Measurements from ENCODE around the gene ZNF492.
"Not testable (repeated sequence)": the region's sequence is repeated elsewhere in the genome, so short reads cannot be mapped to it uniquely, and the experiment has no call there.

Gene ZNF492

DNA sequence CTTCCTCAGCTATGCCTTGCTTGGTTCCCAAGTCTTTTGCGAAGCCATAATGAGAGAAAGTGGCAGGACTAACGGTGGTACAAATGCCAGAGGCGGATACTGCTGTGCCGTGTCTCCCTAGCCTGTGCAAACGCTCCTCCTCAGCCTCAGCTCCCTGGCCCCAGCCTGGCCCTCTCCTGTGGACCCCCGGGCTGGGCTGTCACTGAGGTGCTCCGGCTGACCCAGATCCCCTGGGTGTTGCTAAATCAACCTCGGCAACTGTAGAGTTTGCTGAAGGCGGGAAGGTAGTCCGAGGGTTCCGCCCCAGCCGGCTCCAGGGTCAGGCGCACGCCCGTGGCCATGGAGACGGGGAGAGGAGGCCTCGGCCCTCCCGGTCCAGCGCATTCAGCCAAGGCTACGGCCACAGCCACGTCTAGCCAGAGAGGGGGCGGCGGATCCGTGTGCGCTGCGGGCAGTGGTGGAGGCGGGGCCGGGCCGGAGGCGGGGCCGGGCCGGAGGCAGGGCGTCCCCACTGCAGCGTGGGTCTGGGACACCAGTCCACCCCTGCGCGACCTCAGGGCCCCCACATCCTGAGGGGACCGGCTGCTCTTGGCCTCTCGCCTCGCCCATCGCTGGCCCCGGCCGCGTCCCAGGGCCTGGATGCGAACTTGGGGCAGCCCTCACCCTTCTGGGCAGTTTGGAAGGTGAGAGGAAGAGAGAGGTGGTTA, 16.4 kb upstream of the ZNF492 start:
- DNase-seq = no peak

DNA sequence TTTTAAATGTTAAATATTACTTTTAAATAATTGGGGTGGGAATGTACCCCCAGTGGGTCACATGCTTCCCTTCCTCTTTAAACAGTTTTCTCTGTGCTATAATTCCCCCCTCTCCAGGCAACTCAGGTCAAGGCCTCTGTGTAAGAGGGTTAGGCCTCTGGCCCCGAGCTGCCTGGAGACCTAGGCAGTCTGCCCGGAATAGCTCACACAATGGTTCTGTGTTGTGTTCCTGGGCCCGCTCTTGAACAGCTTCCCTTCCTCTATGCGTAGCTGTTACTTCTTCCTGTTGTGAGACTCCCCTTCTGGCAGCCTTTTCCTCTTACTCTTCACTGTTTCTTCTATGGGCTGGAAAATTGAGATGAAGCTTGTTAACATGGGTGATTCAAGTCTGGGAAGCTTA, 14.8 kb upstream of the ZNF492 start:
- no peak for DNase-seq

DNA sequence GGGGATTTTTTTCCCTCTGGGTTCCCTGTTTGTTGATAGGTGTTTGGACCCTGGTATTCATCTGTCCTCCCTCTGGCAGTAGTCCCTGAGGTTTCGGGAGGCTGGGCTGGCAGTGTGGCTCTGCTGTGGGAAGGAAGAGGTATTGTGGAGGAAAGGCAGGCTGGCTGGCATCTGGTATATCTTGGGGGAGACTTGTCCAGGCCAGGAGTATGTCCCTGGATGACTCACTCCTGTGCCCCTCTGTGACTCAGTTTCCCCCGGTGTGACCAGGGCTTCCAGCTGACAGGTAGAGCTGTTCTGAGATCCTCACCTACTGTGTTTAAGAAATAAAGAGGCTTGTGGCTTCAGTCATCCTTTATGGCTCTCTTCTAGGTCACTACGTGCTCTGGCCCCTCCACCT, 14.2 kb upstream of the ZNF492 start:
- no peak for DNase-seq

DNA sequence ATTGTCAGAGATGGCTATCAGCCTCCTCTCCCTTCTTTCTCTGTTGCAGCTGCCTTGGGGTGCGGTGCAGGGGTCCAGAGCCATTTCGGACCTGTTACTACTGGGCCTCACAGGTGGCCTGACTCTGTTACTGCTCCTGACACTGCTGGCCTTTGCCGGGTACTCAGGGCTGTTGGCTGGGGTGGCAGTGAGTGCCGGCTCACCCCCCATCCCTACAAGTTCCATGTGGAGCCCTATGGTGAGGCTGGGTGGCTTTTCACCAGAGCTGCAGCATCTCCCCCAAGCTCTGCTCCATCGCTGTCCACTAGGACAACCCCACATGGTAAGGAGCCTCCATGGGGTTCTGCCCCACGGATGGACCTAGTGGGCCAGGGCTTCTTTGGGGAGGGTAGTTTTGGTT, 13.7 kb upstream of the ZNF492 start:
- no peak for DNase-seq

DNA sequence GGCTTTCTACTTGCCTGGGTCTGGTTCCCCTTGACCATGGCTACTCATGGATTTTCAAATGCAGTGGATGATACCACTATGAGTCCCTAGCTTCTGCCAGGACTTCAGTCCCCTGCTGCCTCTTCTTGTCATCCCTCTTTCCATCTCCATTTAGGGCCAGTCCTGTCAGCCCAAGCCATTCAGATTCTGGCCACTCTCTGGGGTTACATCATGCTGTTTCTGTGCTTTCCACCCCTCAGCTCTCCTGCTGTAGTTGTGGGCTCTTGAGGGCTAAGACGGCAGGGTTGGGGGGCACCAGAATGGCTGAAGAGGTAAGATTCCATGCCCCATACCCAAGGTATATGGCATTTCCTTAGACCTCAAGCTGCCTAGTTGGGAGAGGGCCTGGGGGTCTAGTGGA, 13.2 kb upstream of the ZNF492 start:
- no peak for DNase-seq

DNA sequence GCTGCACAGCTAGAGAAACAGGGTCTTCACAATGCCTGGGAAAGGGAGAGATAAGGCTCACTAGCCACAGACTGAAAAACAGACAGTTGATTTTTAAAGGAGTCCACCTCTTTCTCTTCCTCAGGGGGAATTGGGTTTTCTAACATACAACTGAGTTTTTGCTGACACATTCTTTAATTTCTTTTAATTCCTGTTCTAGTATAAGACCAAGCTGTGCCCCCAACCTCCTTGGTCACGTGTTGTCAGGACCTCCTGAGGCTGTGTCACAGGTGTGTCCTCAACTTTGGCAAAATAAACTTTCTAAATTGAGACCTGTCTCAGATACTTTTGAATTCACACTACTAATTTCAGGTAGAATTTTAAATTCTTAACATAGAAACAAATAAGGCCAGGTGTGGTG, 12.1 kb upstream of the ZNF492 start:
- DNase-seq = no peak

DNA sequence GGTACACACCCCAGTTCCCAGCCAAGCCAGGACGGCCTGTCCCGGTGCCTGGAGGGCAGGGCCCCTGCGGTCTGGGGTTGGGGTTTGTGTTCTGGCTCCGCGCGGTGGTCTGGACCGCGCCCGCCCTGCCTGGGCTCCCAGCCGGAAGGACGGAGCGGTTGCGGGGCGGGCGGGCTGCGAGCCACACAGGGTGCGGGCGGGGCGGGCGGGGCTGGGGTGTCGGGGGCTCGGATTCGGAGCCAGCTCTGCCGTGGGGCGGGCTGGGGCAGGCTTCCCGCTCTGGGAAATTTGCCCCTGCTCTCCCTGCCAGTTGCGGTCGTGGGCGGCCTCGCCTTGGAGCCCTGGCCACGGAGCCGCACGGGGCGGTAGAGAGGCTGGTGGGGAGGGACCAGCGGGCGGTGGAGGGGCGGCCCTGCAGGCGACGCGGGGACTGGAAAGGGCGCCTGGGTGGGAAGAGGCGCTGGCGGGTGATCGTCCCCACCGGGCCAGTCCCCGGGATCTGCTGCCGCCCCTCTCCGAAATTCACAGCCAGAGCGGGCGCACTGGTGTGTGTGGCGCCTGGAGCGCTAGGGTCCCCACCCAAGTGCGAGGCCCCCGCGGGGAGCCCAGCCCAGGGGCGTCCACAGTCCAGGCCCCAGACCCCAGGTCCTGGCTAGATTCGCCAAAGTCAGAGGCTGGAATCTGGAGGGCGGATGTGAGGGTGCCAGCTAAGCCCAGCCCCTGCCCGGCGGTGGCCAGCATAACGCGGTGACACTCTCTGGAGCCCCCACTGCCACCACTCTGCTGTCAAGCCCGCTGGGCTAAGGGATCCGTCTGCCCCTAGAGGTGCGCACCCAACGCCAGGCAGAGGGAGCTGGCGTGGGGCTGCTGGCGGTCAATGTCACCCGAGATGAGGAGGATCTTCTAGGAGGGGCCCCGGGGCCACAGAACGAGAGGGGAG, 11.0 kb upstream of the ZNF492 start:
- DNase-seq = no peak

DNA sequence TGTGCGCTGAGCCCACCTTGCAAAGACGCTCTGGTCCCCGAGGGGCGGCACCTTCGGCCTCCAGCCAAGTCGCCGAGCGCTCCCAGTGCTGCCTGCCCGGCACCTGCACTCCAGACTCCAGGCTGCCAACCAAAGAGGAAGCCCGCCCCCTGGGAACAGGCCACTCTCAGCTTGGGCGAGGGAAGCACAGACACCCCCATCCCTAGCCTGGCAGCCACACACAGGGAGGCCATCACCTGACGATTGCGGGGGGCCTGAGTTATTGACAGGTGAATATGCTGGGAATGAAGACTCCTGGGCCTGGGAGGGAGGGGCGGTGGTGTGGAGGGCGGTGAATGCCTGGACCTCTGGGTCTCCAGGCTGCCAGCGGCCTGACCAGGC, 10.3 kb upstream of the ZNF492 start:
- no peak for DNase-seq

DNA sequence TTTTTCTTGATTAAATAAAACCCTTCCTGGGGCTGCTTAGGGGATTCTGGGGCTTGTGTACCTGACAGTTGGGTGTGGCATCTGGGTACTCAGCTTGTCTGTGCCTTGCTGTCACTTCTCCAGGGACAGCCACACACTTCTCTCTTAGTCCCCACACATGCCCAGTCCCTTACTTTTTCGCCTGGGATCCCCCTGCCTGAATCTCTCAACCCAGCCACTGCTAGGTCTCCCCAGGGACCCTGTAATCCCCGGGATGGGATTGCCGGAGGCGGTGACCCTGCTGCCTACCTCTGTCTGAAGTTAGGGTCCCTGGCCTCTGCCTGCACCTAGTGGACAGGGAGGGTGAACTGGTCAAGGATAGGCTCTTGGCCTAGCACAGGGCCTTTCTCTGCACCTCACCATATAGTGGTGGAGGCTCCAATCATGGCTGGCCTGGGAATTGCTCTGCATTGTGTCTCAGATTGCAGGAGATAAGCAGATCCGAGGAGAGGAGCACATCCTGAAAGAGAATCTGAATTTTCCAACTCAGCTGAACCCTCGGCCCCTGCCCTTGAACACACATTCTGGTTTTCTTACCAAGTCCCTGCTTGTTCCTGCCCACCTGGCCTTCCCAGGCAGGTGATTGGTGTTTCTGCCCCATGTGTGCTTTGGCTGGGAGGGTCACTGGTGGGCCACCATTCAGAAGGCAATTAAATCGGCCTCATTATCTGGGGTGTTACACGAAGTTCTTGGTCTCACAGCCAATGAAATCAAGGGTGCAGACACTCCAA, 8.7 kb upstream of the ZNF492 start:
- DNase-seq = no peak

DNA sequence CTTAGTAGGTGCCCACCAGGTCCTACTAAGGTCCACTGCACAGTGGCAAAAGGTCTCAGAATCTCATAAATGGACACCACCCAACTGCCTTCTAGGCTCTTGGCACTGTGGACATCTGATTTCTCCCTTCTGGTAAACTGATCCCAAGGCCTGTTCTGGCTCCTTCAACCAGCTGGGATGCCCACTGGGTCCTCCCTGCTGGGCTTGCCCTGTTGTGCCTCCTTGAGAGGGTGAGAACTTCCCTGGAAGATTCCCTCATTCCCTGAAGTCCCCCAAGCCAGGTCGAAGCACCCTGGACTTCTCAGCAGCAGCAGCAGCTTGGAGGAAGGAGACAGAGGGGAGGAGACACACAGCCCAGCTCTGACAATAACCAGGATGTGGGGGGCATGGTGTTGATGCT, 6.6 kb upstream of the ZNF492 start:
- DNase-seq = no peak

DNA sequence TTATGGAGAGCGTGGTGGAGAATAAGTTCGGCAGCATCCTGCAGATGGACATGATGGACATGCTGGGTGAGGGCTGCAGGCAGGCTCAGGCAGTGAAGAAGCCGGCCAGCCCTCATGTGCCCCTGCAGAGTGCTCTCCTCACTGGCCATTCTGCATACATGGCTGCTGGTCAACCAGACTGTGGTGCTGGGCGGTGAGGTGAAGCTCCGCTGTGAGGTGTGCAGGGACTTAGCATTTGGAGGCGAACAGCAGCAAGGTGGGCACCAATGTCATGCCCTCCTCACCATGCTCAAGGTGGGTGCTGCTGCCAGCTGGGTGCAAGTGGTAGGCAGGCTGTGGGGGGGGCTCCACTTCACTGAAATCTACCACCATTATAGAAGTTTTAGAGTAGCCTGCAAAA, 5.7 kb upstream of the ZNF492 start:
- no peak for DNase-seq

DNA sequence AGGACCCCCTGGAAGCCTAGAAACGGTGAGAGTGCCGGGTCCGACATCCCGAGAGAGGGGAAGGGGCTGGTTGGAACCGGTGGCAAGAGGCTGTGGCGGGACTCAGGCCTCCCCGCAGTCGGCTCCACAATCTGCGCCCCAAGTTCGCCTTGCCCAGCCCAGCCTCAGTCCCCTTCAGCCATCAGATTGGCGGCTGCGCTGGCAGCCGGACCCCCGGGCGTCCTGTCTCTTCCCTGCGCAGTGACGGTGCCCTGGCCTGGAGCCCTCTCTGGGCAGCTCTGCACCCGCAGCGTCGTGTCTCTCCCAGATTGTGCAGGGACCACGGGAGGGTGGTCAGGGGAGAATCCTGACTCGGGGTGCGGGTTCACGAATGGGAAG, 315 bp downstream of the ZNF492 start:
- no peak for DNase-seq

DNA sequence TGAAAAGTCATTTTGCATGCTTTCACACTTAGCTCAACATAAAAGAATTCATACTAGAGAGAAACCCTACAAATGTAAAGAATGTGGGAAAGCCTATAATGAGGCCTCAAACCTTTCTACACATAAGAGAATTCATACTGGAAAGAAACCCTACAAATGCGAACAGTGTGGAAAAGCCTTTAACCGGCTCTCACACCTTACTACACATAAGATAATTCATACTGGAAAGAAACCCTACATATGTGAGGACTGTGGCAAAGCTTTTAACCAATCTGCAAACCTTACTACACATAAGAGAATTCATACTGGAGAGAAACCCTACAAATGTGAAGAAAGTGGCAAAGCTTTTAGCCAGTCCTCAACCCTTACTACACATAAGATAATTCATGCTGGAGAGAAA, 51.4 kb downstream of the ZNF492 start:
- DNase-seq = not testable (repeated sequence)

DNA sequence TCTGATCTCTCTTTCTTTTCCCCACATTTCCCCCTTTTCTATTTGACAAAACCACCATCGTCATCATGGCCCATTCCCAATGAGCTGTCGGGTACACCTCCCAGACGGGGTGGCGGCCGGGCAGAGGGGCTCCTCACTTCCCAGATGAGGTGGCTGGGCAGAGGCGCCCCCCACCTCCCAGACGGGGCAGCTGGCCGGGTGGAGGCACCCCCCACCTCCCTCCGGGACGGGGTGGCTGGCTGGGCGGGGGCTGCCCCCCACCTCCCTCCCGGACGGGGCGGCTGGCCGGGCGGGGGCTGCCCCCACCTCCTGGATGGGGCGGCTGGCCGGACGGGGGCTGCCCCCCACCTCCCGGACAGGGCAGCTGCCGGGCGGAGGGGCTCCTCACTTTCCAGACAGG, 68.5 kb downstream of the ZNF492 start:
- not testable (repeated sequence) for DNase-seq

DNA sequence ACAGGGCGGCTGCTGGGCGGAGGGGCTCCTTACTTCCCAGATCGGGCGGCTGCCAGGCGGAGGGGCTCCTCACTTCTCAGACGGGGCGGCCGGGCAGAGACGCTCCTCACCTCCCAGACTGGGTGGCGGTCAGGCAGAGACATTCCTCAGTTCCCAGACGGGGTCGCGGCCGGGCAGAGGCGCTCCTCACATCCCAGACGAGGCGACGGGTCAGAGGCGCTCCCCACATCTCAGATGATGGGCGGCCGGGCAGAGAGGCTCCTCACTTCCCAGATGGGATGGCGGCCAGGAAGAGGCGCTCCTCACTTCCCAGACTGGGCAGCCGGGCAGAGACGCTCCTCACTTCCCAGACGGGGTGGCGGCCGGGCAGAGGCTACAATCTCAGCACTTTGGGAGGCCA, 69.0 kb downstream of the ZNF492 start:
- DNase-seq = not testable (repeated sequence)

DNA sequence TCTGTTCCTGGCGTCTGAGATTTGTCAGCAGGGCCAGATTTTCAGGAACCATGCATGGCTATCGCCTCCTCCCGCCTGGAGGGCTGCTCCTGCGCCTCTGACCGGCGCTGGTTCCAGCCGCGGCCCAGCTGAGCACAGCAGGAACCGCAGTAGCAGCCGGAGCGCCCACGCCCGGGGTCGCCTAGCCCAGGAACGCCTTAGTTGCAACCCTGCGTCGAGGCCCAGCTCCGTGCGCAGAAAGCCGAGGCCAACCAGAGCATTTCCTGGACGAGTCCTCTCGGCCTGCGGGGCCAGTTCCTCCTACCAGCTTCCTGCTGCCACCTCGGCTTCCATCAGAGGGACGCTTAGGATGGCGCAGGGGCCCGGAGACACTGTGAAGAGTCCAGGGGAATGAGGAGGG, 74.9 kb downstream of the ZNF492 start:
- no peak for DNase-seq
